HG03378 (cell line): ENCODE results near the gene DDR1.
"Not testable (repeated sequence)": the region's sequence is repeated elsewhere in the genome, so short reads cannot be mapped to it uniquely, and the experiment has no call there.

ENCODE experiments used
- ATAC-seq: cut with Tn5 transposase; IDR thresholded peaks from one replicate; pipeline ENCODE4 v1.9.1; 2021; ENCODE audit warnings: mild to moderate bottlenecking, moderate library complexity; ENCODE audit not compliant: unreplicated experiment

Gene DDR1

GRCh38 chr6:30852459-30852858, 31.9 kb upstream of the DDR1 start:
- ATAC-seq, result not testable (repeated sequence)

GRCh38 chr6:30854285-30855040, 29.9 kb upstream of the DDR1 start:
- ATAC-seq, result no peak

GRCh38 chr6:30855429-30856075, 28.8 kb upstream of the DDR1 start:
- no peak for ATAC-seq

- ATAC-seq, result no peak
These were observed 27.2 kb upstream of the DDR1 start for GRCh38 chr6:30857112-30857511.

GRCh38 chr6:30857549-30857948, 26.8 kb upstream of the DDR1 start:
- ATAC-seq, result no peak

GRCh38 chr6:30859726-30860125, 24.6 kb upstream of the DDR1 start:
- not testable (repeated sequence) for ATAC-seq

GRCh38 chr6:30861257-30862048, 22.9 kb upstream of the DDR1 start:
- no peak for ATAC-seq

- ATAC-seq, result no peak
These were observed 22.0 kb upstream of the DDR1 start for GRCh38 chr6:30862156-30862875.

- no peak for ATAC-seq
These were observed 20.0 kb upstream of the DDR1 start for GRCh38 chr6:30864325-30864724.

GRCh38 chr6:30869241-30869749, 15.0 kb upstream of the DDR1 start:
- not testable (repeated sequence) for ATAC-seq

- ATAC-seq, result no peak
These were observed 13.8 kb upstream of the DDR1 start for GRCh38 chr6:30870546-30870945.

GRCh38 chr6:30871592-30872183, 12.6 kb upstream of the DDR1 start:
- ATAC-seq, result no peak

GRCh38 chr6:30873137-30873640, 11.1 kb upstream of the DDR1 start:
- no peak for ATAC-seq

- ATAC-seq, result not testable (repeated sequence)
These were observed 10.5 kb upstream of the DDR1 start for GRCh38 chr6:30873795-30874194.

GRCh38 chr6:30875244-30876038, 8.9 kb upstream of the DDR1 start:
- ATAC-seq, result no peak

- ATAC-seq, result no peak
These were observed 8.1 kb upstream of the DDR1 start for GRCh38 chr6:30876039-30876730.

- no peak for ATAC-seq
These were observed 6.7 kb upstream of the DDR1 start for GRCh38 chr6:30877419-30878262.
